ENCODE data around the gene THEMIS.

- TF ChIP-seq POLR2AphosphoS5 (IDR thresholded peaks at IDR 0.05) = no peak
- TF ChIP-seq, protein P1, sequence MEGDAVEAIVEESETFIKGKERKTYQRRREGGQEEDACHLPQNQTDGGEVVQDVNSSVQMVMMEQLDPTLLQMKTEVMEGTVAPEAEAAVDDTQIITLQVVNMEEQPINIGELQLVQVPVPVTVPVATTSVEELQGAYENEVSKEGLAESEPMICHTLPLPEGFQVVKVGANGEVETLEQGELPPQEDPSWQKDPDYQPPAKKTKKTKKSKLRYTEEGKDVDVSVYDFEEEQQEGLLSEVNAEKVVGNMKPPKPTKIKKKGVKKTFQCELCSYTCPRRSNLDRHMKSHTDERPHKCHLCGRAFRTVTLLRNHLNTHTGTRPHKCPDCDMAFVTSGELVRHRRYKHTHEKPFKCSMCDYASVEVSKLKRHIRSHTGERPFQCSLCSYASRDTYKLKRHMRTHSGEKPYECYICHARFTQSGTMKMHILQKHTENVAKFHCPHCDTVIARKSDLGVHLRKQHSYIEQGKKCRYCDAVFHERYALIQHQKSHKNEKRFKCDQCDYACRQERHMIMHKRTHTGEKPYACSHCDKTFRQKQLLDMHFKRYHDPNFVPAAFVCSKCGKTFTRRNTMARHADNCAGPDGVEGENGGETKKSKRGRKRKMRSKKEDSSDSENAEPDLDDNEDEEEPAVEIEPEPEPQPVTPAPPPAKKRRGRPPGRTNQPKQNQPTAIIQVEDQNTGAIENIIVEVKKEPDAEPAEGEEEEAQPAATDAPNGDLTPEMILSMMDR (IDR thresholded peaks at IDR 0.05) = no peak
- TF ChIP-seq POLR2A (IDR thresholded peaks at IDR 0.05) = no peak
Measured at GRCh38 chr6:127690588-127690987, 210.3 kb downstream of the THEMIS start.

All from prostate gland (tissue), 2 donors.